GM08714 (cell line): ENCODE measurements around the gene CNBD2.
"Not testable (repeated sequence)": the region's sequence is repeated elsewhere in the genome, so short reads cannot be mapped to it uniquely, and the experiment has no call there.

Experiments
- H3K4me3 ChIP-seq: fragments of 200-500 bp; sonication (Bioruptor generic); 2 replicates; pipeline ENCODE4 v1.5.1; 2014; ENCODE audit warnings: mild to moderate bottlenecking, low read length, inconsistent platforms
- ZNF274 ChIP-seq: IDR thresholded peaks from 2 replicates; pipeline ENCODE4 v1.6.1; 2012; ENCODE audit warnings: mild to moderate bottlenecking, low read depth, low read length

CNBD2 gene

GRCh38 chr20:36028106-36028808, 59.9 kb downstream of the CNBD2 start:
- no peak for TF ChIP-seq ZNF274
- no peak overlapping the region for H3K4me3 ChIP-seq

DNA sequence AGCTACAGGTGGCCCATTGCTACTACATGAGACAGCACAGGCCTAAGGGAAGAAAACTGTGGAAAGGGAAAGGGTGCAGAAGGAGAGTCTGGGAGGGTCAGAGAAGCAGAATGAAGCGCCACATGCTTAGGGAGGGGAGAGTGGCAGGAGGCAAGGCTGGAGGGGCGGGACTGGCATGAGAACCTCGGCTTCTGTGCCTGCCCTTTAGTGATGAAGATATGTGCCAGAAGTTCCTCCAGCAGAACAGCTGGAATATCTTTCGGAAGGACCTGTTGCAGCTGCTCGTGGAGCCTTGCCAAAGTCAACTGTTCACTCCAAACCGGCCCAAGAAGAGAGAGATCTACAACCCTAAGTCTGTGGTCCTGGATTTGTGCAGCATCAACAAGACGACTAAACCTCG, 61.8 kb downstream of the CNBD2 start:
- no peak overlapping the region for H3K4me3 ChIP-seq
- no peak for TF ChIP-seq ZNF274

DNA sequence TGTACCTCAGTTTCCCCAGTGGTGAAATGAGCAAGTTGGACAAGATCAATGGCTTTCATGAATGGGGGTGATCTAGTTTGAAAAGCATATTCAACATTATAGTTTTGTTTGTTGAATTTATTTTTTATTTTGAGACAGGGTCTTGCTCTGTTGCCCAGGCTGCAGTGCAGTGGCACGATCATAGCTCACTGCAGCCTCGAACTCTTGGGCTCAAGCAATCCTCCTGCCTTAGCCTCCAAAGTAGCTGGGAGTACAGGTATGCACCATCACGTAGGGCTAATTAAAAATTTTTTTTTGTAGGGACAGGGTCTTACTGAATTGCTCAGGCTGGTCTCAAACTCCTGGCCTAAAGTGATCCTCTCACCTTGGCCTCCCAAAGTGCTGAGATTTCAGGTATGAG, 63.4 kb downstream of the CNBD2 start:
- H3K4me3 ChIP-seq, result no peak overlapping the region
- no peak for TF ChIP-seq ZNF274

DNA sequence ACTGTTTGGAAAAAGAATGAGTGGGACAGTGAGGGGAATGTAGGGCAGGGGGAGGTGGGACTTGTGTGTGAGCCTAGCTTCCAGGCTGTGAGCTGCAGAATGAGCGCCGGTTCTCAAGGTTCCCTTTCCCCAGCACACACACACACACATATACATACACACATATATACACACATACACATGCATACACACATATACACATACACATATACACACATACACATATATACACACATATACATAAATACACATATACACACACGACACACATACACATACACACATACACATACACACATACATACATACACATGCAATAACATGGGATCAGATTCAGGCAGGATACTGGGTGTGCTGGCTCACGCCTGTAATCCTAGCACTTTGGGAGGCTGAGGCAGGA, 66.5 kb downstream of the CNBD2 start:
- no peak for TF ChIP-seq ZNF274
- H3K4me3 ChIP-seq, result no peak overlapping the region

DNA sequence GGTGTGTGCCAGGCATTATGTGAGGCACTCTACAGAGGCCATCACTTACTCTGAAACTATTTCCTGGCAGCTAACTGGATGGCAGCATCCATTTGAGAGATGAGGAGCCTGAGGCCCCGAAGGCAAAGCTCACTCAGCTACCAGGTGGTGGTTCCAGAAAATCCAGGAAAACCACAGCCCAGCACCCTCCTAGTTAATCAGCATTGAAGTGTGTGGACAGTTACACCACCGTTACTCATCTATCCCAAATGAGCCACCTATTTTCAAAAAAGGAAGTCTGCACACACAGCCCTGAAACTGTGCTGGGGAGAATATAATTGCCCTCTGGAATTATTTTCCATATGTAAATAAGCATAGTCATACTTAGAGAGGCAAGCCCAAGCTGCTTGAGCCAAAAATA, 67.4 kb downstream of the CNBD2 start:
- no peak for TF ChIP-seq ZNF274
- H3K4me3 ChIP-seq, result no peak overlapping the region

DNA sequence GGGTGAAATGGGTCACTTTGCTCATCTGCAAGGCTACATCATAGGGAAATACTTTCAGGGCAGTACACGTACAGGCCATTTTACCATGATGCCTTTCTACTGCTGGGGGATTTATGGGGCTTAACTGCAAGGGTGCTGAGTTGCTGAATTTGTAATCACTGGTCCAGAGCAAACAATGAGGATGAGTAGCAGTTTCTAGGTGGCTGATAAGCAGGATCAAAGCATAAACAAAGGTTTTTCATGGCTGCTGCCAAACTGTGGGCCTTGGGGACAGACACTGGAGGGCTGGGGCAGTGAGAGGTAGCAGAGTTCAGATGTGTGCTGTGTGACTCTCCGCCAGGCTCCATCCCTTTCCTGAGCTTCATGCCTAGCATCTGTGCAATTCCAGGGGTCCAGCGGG, 68.3 kb downstream of the CNBD2 start:
- no peak for TF ChIP-seq ZNF274
- no peak overlapping the region for H3K4me3 ChIP-seq

DNA sequence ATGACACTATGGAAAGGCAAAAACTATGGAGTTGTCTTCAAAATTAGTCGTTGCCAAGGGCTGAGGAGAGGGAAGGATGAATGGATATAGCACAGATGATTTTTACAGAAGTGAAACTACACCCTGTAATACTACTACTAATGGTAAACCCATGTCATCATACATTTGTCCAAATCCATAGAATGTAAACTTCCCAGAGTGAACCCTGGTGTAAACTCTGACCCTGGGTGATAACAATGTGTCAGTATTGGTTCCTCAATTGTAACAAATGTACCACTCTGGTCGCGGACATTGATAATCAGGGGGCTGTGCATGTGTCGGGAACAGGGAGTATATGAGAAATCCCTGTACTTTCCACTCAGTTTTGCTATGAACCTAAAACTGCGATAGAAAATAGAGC, 72.2 kb downstream of the CNBD2 start:
- H3K4me3 ChIP-seq, result no peak overlapping the region
- TF ChIP-seq ZNF274, result no peak

DNA sequence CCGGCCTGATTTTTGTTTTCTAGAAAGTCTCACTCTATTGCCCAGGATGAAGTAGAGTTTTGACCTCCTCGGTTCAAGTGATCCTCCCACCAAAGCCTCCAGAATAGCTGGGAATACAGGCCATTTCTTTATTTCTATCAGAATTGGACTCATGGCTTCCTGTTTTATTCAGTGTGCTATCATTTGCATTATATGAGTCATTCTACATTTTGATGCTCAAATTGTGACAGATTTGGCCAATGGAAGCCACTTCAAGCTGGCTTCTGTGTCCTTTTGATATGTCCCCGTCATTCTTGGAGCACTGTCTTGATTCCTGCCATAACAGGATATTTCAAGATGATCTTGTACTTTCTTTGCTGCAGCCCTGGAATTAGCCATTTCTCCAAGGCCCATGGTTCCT, 75.1 kb downstream of the CNBD2 start:
- no peak for TF ChIP-seq ZNF274
- H3K4me3 ChIP-seq, result no peak overlapping the region

GRCh38 chr20:36043892-36044515, 75.6 kb downstream of the CNBD2 start:
- no peak overlapping the region for H3K4me3 ChIP-seq
- TF ChIP-seq ZNF274, result no peak

- H3K4me3 ChIP-seq, result no peak overlapping the region
- no peak for TF ChIP-seq ZNF274
These were observed 77.0 kb downstream of the CNBD2 start for GRCh38 chr20:36045373-36045714.

GRCh38 chr20:36046073-36046798, 77.8 kb downstream of the CNBD2 start:
- not testable (repeated sequence) for H3K4me3 ChIP-seq

- peak overlapping the region; percentile 67 for H3K4me3 ChIP-seq
These were observed 81.0 kb downstream of the CNBD2 start for GRCh38 chr20:36049408-36049807.

DNA sequence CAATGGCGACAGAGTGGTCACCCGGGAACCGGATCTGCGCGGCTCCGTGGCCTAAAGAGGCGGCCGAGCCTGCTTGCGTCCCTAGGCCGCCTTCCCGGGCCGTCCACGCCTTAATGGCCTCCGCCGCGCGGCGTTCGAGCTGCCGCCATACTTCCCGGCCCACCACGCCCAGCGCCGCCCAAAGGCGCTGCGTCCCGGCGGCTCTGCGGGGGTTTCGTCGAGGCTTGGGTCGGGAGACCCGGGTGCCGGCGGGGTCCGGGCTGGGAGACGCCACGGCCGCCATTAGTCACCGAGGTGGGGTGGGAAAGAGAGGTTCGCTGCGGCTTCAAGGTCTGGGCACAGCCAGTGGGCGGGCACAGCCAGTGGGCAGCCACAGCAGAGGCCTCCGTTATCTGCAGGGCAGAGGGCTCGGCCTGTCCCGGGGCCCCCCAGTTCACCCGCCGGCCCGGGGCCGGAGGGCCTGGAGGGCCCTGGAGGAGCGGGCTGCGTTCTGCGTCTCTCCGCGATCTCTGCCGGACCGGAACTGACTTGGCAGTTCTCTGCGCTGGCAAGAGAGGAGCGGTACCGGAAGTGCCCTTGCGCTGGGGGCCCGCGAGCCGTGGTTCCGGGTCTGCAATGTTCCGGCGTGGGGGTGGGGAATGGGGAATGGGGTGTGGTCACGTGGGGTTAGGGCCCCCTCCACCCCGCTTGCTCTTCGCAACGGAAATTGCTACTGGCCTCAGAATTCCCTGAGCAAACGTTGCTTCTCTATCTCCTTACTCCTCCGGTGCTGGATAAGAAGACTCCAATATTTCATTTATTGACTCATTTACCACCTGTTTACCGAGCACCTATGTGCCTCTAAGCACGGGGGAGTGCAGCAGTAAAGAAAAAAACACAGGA, 82.3 kb downstream of the CNBD2 start:
- TF ChIP-seq ZNF274, result no peak
- peak overlapping the region; percentile 82 for H3K4me3 ChIP-seq

DNA sequence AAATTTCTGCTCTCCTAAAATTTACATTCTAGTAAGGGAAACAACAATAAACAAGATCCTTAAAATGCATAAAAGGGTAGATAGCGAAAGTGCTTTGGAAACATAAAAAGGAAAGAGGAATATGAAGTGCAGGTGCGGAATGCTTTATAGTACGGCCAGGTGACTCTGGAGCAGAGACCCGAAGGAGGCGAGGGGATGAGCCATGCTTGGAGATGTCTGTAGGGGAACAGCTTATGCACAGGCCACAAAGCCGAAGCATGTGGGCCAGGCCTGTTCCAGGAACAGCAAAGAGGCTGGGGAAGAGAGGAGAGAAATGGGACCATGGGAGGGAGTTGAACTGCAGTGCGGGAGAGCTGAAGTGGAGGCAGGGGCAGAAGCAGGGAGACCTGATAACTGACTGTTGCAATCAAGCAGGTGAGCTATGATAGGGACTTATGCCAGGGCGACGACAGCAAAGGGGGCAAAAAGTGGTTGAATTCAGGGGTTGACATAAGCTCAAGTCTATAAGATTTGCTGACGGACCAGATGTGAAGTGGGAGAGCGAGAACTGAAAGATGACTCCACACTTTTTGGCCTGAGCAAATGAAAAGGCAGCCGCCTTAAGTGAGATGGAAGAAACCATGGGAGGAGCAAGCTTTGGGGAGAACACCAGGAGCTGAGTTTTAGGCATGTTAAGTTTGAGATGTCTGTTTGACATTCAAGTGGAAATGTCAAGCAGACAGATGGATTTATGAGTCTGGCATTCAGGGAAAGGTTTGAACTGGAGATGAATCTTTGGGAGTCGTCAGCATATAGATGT, 83.1 kb downstream of the CNBD2 start:
- TF ChIP-seq ZNF274, result no peak
- H3K4me3 ChIP-seq, result peak overlapping the region; percentile 33; the same call in 1 of the 2 replicates
